ENCODE measurements around the gene OXSR1. TPM values are rescaled to one million over a fixed set of nuclear protein-coding genes. Genes with fewer than 3 reads are reported as not detected.
"Not testable (repeated sequence)": the region's sequence is repeated elsewhere in the genome, so short reads cannot be mapped to it uniquely, and the experiment has no call there.

Gene OXSR1
- total and polyA plus RNA-seq, 8 donors, result 26.4 to 53.9 (median 43.0) TPM

- no peaks in the 10 kb centered on the region for H3K36me3 ChIP-seq
- no peak overlapping the region for H3K4me3 ChIP-seq
- intact Hi-C loops (cut with DNase I), result no loop called here
- no peaks in the 10 kb centered on the region for H3K9me3 ChIP-seq
- H3K27ac ChIP-seq, result peak overlapping the region in 1 of 2 donors; percentile 79
- H3K27me3 ChIP-seq, result no peaks in the 10 kb centered on the region
- DNase-seq (no peak), ATAC-seq (peak; percentile 81)
- TF ChIP-seq CTCF (IDR thresholded peaks at IDR 0.05), result no peak
- H3K4me1 ChIP-seq, result peaks cover 0 to 45% of the 10 kb centered on the region in 2 donors
Measured at GRCh38 chr3:38154625-38155255, 10.6 kb upstream of the OXSR1 start.

- DNase-seq (no peak), ATAC-seq (no peak)
Measured at GRCh38 chr3:38155825-38156224, 9.5 kb upstream of the OXSR1 start.

GRCh38 chr3:38157117-38157516, 8.2 kb upstream of the OXSR1 start:
- intact Hi-C loops (cut with DNase I), result no loop called here
- peaks cover 0 to 24% of the 10 kb centered on the region in 2 donors for H3K4me1 ChIP-seq
- no peaks in the 10 kb centered on the region for H3K27me3 ChIP-seq
- no peak overlapping the region for H3K4me3 ChIP-seq
- DNase-seq, result no peak
- H3K36me3 ChIP-seq, result no peaks in the 10 kb centered on the region
- TF ChIP-seq CTCF (IDR thresholded peaks at IDR 0.05), result no peak
- H3K9me3 ChIP-seq, result no peaks in the 10 kb centered on the region
- H3K27ac ChIP-seq, result no peak overlapping the region
- no peak for ATAC-seq

More at GRCh38 chr3:38155825-38156224, 9.5 kb upstream of the OXSR1 start:
- TF ChIP-seq CTCF (IDR thresholded peaks at IDR 0.05), result no peak
- Histone ChIP-seq H3K36me3 (no peaks in the 10 kb centered on the region), H3K27ac (no peak overlapping the region), H3K9me3 (no peaks in the 10 kb centered on the region), H3K4me1 (peaks cover 0 to 34% of the 10 kb centered on the region in 2 donors), H3K27me3 (no peaks in the 10 kb centered on the region), H3K4me3 (no peak overlapping the region)
- intact Hi-C loops (cut with DNase I), result no loop called here

- no peak overlapping the region for H3K27ac ChIP-seq
- ATAC-seq, result no peak
- H3K27me3 ChIP-seq, result no peaks in the 10 kb centered on the region
- intact Hi-C loops (cut with DNase I), result no loop called here
- DNase-seq, result no peak
- no peak overlapping the region for H3K4me3 ChIP-seq
- no peaks in the 10 kb centered on the region for H3K36me3 ChIP-seq
- no peak for TF ChIP-seq CTCF (IDR thresholded peaks at IDR 0.05)
- H3K9me3 ChIP-seq, result no peaks in the 10 kb centered on the region
- peaks cover 0 to 19% of the 10 kb centered on the region in 2 donors for H3K4me1 ChIP-seq
Measured at GRCh38 chr3:38157595-38157994, 7.7 kb upstream of the OXSR1 start.

GRCh38 chr3:38158472-38158871, 6.9 kb upstream of the OXSR1 start:
- Histone ChIP-seq H3K4me3 (no peak overlapping the region), H3K9me3 (no peaks in the 10 kb centered on the region), H3K27ac (no peak overlapping the region), H3K27me3 (no peaks in the 10 kb centered on the region), H3K4me1 (peaks cover 0 to 11% of the 10 kb centered on the region in 2 donors), H3K36me3 (no peaks in the 10 kb centered on the region)
- intact Hi-C loops (cut with DNase I), result no loop called here
- TF ChIP-seq CTCF (IDR thresholded peaks at IDR 0.05), result no peak
- DNase-seq (no peak), ATAC-seq (no peak)

- H3K4me1 ChIP-seq; H3K36me3 ChIP-seq; DNase-seq; H3K27me3 ChIP-seq; H3K9me3 ChIP-seq; ATAC-seq; H3K27ac ChIP-seq; H3K4me3 ChIP-seq; intact Hi-C loops (cut with DNase I): not testable (repeated sequence)
Measured at GRCh38 chr3:38160704-38161103, 4.6 kb upstream of the OXSR1 start.
